Glomerular visceral epithelial cell (primary cell): ENCODE results near the gene DSG1.
"Not testable (repeated sequence)": the region's sequence is repeated elsewhere in the genome, so short reads cannot be mapped to it uniquely, and the experiment has no call there.

ENCODE experiments used
- DNase-seq: peaks from one replicate; pipeline ENCODE4 v3.0.0-alpha.2; 2016; ENCODE audit errors: extremely low spot score

The DSG1 gene

DNA sequence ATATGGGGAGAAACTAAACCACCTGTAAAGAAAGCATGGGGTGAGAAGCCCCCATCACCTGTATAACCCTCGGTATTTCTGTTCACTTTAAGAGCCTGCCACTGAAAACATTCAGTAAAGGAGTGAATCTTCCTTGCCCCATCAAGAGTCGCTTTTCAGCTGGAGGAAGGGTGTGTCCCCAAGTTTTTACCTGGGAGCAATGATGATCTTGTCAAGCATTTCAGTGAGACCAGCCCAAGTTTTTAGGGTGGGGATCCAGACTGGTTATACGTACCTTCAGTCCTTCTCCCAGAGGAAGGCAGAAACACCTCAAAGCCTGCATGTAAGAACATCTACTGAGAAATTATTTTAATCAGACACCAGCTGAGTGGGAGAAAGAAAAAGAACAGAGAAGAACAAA is at the start of gene DSG1:
TSS of gene DSG1 (plus strand) at position 301 of the 400 bp plus-strand sequence. CDS start 141 bp downstream, outside the sequence.
- DNase-seq = no peak

DNA sequence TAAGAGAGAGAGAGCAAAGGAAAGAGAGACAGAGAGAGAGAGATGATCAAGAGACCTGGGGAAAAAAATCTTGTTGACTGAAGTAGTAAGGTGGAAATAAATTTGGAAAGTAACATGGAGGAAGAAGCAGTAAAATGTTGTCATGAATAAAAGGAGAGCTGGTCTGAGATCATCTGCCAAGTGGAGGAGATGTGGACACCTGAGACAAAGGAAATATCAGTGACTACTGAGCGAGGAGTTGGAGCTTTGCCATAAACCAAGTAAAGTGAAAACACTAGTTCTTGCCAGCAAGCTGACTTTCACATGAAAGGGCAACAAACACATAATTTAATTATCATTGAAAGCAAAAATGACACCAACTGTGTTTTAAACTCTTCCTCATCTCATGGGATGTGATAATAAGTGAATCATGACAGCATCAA is 49.0 kb upstream of the DSG1 start:
- peak; percentile 51 for DNase-seq

DNA sequence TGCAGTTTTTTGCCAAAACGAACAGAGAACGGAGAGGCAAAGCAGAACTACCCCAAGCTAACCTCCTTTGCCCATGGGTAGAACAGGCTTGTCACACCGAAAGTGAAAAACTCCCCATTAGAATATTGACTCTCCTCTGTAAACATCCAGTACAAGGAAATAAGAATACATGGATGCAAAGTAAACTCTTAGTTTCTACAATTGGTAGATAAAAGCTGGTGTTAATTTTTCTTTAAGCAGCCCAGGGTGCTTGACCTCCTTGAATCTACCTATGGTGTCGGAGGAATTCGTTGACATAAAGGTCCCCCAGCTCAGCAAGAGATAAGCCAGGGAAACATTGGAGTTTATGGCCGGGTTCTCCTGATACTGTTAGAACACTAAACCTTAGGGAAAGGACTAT is 48.4 kb upstream of the DSG1 start:
- DNase-seq = no peak

DNA sequence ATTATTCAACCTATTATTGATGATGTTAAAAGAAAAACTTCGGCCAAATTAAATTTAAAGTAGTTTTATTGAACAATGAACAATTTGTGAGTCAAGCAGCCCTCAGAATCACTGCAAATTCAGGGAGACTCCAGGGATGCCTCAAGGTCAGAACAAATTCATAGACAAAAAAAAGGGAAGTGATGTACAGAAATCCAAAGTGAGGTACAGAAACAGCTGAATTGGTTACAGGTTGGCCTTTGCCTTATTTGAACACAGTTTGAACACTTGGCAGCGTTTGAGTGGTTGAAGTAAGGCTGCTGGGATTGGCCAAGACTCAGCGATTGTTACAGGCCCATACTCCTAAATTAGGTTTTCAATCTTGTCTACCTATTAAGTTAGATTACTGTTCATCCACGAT is 47.4 kb upstream of the DSG1 start:
- DNase-seq = no peak

DNA sequence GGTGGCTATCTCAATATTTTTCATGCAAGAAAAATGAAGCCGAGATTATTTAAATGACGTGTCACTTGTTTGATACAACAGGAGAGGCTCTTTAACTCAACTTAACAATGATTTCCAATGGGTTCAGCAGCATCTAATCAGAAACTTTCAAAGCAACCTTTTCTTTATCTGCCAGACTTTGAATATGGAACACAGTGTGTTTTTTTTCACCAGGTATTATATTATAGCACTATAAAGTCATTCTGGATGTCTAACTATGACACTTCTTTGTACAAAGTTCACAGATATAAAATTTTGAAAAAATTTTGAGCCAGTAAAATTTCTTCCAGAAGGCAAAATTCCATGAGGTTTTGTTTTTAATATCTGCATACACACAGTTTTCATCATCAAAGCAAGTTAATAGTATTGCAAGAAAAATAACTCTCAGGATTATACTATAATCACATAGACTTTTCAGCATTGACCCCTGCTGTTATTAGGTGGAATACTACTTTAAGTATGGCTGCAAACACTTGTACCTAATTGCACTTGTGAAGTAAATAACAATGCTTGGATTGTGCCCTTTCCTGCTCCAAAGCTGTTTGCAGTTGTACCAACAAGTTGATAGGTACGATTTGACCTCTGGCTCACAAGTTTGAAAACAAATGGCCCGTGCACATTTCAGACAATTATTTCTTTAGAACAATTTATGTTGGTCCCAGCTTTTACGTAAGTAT is 44.0 kb upstream of the DSG1 start:
- DNase-seq = no peak

DNA sequence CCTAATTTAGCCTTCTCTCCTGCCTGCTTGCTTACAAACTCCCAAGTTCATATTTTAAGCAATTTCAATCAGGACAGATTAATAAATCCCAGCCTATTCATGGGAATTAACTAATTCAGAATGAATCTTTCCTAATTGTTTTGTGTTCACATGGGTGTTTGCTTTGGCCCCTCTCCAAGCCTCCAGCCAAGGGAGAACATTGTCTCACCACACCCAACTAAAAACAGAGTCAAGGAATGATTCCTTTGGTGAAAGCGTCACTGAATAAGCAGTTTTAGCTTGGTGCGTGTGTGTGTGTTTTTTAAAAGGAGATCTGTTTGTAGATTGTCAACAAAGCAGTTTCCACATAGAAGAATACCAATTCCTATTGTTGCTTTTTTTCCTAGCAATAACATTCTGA is 43.0 kb upstream of the DSG1 start:
- DNase-seq = no peak

DNA sequence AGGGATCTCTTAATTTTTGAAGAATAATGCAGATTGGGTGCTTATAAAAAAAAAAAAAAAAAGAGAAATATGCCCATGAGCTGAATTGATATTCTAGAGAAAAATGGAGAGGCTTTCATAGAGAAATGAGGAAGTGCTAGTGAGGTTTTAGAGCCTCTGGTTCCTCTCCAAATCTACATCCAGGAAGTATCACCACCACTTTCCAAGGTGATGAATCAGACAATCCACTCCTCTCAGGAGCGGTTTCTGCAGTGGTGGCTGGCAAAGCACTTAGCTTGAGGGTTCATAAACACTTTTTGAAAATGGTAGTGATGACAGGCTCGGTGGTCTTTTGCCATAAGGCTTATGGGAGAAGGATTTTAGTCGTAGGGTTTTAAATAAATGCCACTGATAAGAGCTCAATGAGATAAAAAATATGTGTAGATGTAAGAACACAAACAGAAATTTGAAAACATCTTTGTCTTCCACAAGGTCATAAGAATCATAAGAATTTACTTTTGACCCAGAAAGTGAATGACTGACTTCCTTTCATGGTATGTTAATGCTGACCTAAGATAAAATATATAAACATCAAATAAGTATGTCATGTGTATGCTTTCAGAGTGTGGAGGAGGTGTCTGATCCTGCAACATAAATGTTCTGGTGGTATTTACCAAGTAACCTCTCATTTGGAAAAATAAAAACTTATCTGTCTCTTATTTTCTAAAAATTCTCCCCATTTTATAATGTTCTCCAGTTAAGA is 42.1 kb upstream of the DSG1 start:
- DNase-seq = peak; percentile 26

DNA sequence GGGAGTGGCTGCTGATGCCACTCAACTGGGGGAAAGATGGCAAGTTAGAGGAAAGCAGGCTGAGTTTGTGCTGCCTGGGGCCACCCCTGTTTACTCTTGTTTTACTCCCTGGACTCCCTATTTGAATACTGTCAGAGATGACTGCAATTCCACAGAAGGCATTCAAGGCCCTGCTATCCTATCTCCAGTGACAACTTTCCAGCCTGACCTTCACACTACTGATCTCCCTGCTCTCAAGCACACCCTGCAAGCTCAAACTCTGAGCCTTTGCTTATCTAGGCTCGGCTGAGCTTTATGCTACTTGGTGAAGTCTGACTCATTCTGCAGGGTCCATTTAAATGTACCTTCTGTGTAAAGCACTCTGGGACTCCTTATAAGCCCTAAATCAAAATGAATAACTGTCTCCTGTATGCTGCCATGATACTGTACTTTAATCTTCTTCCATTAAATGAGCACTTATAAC is 39.3 kb upstream of the DSG1 start:
- no peak for DNase-seq

DNA sequence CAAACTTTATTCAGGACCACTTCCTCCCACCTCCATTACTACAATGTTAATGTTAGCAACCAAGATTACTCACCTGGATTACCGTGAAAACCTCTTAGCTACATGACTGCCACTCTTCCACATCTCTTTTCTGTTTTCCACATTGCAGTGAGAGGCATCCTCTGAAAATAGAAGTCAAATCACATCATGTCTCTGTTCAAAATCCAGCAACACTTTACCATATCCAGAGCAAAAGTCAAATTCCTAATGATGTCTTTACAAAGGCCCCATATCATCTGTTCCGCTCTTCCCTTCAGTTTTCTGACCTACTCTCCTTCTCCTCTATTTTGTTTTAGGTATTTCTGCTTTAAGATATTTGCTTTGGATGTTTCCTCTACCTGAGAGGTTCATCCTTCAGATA is 37.5 kb upstream of the DSG1 start:
- no peak for DNase-seq

DNA sequence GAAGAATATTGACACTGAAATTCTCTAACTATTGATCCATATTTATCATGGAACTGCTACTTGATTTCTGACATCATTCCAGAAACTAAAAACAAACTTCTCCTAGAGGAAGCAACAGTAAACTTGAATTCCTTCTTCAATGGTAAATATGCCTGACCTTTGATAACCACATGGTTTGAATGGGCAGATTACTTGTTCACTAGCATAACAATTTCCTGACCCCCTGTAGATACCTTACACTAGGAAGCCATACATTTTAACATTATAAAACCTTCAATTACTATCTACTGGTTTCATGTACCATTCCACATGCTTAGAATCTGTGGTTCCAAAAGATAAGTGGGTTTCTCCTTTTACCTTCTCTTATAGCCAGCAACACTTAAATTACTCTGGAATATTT is 36.5 kb upstream of the DSG1 start:
- no peak for DNase-seq

DNA sequence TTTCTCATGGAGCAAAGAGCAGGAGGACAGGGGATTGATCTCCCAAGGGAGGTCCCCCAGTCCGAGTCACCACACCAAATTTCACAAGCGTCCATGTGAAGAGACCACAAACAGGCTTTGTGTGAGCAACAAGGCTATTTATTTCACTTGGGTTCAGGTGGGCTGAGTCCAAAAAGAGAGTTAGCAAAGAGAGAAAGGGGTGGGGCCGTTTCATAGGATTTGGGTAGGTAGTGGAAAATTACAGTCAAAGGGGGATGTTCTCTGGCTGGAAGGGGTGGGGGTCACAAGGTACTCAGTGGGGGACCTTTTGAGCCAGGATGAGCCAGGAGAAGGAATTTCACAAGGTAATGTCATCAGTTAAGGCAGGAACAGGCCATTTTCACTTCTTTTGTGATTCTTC is 28.5 kb upstream of the DSG1 start:
- DNase-seq = not testable (repeated sequence)

DNA sequence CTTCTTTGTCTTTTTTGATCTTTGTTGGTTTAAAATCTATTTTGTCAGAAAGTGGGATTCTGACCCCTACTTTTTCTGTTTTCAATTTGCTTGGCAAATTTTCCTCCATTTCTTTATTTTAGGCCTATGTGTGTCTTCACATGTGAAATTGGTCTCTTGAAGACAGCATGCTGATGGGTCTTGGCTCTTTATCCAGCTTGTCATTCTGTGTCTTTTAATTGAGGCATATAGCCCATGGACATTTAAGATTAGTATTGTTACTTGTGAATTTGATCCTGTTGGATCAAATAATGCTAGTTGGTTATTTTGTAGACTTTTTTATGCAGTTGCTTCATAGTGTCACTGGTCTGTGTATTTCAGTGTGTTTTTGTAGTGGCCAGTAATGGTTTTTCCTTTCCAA is 26.3 kb upstream of the DSG1 start:
- no peak for DNase-seq

DNA sequence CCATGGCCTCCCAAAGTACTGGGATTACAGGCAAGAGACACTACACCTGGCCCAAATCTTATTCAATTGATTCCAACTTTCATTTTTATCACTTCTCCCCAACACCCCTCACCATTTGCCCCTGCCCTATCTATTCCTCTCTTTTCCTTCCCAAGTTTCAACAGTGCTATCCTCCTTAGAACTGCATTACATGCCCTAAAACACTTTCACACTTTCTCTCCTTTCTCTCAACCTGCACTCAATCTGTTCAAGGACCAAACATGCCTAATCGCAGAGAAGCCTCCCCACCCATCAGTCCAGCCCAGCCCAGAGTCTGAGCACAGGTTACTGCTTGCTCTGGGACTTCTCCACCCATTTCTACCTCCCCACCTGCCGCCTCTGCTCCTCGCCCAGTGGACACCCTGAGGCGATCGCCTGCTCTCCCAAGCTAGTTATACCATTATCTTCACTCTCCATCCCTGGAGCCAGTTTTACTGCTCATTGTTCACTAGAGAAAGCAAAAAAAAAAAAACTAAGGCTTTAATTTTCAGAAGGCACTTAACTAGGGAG is 23.7 kb upstream of the DSG1 start:
- DNase-seq = no peak

DNA sequence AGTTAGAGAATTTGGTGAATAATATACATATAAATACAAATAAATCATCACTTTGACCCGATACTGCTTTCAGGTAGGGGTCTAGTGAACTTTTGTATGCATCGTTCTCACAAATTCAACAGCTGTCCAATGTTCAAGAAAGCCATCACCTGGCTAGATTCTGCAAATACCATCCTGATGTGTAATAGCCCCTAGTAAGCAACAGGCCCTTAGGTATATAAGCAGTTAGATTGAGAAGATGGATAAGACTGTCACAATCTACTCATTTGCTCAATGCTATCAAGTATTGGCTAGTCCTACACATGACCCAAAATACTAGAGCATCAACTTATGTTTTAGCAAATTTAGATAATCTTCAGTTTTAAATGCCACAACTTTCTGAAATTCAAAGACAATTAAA is 20.7 kb upstream of the DSG1 start:
- no peak for DNase-seq

DNA sequence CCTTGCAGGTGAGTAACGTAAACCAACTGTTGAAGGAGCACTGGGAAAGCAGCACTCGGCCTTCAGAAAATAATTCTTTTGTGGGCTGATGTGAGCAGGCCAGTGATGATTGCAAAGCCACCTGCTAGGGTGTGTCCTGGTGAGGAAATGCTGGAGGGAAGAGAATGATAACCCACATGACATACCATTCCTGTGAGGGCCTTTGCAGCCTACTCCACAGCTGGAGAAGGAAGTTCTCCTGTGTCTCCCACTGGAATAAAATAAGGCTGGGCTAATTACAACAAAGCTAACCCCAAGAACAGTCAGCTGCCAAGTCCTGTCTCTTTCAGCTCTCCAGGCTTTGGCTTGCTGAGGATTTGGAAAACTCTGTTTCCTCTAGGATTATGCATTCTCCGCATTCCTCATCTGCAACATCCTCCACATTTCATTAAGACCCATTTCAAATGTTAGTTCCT is 16.7 kb upstream of the DSG1 start:
- DNase-seq = peak; percentile 25

DNA sequence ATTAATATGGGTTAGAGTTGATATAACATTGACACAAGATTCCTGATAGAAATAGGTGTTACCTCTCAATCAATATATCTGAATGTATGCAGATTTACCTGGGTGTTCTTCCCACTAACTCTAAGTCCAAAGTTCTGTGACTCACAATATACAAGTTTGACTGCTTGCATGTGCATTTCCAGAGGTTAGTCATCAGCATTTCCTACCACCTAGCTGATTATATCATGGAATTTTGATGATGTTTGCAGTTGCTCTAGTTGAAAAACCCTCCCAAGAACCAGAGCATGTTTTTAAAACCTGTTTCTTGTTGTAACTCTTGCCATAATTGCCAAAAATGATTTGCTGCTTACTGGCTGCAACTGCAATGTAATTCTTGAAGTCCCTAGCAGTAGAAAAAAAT is 15.0 kb upstream of the DSG1 start:
- peak; percentile 18 for DNase-seq

DNA sequence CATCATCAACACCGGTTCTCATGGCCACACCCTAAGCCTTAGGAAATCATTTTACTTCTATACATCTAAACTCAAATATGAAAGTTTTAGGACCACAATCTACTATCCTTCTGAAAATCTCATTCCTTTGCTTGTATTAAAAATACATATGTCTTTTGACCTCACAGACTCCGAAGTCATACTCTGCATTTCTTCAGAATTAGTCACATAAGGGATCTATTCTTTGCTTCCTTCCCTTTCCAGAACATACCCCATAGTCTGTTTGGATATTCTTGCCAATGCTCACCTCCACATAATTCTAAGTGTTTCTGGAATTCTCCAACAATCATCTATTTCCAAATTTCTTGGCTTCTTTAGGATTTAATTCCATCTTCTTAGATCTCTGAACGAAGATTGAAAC is 14.2 kb upstream of the DSG1 start:
- no peak for DNase-seq

DNA sequence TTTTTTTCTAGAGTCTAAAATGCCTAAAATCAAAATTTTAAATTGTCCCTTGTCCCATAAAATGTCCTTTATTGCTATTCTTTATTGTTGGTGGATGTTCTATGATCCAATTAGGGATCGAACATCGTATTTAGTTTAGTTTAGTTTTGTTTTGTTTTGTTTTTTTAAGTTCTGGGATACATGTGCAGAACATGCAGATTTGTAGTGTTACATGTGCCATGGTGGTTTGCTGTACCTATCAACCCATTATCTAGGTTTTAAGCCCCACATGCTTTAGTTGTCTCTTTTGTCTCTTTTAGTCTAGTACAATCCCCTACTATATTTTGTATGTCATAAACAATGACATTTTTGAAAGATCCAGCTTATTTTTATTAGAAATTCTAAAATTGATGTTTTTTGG is 8.8 kb upstream of the DSG1 start:
- DNase-seq = no peak

DNA sequence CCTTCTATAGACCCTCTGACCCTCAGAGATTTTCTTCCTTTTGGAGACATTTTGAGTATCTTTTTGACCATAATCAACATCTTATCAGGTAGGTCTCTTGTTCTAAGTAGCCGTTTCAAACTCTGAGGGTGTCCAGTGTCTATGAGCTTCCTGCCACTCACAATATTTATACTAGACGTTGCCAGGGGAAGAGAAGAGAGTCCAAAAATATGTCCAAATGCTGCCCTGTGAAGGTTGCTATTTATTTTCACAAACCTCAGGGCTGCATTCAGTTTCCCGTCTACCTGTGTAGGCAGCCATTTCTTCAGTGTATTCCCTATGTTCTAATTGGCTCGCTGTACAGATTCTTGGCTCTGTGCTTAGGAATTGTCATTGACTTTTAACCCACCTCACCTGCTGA is 986 bp upstream of the DSG1 start:
- no peak for DNase-seq

DNA sequence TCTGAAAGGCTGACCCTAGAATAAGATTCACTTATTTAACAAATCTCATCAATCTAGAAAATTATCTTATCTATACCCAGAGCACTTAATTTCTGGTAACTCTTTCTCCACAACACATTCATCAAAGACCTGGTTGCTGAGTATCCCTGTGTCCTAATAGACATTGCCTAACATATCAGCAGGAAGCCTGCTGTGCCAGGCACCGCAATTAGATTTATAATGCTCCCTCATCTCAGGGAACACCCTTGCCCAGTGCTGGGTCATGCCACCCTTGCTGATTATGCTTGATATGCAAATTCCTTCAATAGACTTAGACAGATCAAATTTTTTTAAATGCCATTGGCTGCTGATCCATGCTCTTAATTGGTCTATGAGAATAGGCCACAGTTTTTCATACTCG is 3.8 kb downstream of the DSG1 start:
- DNase-seq = no peak

DNA sequence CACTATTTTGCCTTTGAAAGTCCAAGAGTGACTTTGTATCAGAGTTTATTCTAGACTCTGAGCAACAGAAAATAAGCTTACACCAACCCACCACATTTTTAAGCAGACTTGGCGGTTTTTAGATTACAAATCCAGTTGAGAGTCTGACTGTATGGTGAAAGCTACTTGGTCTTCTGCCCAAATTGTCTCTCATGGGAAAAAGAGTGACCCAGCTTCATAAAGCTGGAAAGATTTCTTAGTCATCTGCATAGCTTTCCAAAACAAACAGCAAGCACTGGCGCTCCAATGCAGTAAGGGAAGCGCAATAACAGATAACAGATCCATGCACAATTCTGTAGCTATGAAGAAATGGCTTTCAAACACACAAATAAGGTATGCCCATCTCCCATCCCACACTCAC is 7.1 kb downstream of the DSG1 start:
- DNase-seq = peak; percentile 21

DNA sequence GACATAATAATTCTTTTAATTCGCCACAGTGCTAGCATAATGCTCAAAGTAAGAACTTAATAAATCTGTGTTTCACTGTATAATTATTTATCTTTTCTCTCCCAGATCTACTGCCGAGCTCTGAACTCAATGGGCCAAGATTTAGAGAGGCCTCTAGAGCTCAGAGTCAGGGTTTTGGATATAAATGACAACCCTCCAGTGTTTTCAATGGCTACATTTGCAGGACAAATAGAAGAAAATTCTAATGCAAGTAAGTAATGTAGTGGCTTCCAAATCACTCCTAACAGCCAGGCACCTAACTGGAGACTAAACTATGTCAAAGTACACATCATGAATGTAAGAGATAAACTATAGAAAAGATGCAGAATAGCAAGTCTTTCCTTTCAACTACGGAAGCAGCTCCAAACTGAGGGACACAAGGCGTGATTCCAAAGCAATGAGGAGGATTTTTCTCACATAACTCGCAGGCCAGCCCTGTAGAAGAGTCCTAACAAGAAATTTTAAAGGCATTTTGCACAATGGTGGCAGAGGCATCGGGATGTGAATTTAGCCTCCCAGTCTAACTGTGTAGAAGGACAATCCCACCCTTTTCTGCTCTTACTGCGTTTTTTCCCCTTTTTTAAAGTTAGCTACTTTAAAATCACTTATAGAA is 12.0 kb downstream of the DSG1 start:
- no peak for DNase-seq

DNA sequence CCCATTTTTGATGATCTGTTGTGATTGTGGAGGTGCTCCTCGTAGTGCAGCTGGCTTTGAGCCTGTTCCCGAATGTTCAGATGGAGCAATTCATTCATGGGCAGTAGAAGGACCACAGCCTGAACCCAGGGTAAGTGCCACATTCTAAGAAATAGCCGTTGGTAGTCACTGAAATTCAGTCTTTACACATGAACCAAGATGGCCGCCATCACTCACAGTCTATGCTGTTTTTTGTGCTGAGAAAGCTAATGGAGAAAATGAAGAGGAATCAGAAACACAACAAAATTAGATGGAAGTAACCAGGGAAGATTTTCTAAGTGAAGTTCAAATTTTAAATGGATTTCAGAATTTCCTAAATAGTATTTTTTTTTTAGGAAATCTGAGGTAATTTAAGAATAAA is 25.5 kb downstream of the DSG1 start:
- no peak for DNase-seq
